B cell (primary cell): Measurements from ENCODE around the gene ULK4. TPM values are rescaled to one million over a fixed set of nuclear protein-coding genes. Genes with fewer than 3 reads are reported as not detected.

ENCODE experiments used
- ATAC-seq: fragments of 200-7000 bp; cut with Tn5 transposase; one replicate; pipeline ENCODE4 v1.10.0; 2021; ENCODE audit warnings: low read depth, mild to moderate bottlenecking, moderate number of reproducible peaks, moderate library complexity
- CTCF ChIA-PET: fragments of 350-600 bp; sonication (Branson Sonifier 250); formaldehyde crosslinking; loops from one replicate; lab custom pipeline; 2021; ENCODE audit warnings: antibody characterized with exemption, inconsistent platforms; lab: Charles Lee
- POLR2A ChIA-PET: fragments of 350-600 bp; sonication (Branson Sonifier 250); formaldehyde crosslinking; loops from one replicate; lab custom pipeline; 2021; ENCODE audit warnings: antibody characterized with exemption; lab: Charles Lee
- DNase-seq: peaks from one replicate; pipeline ENCODE4 v3.0.0; 2013
- H2AFZ ChIP-seq: 2 replicates; pipeline ENCODE4 v1.6.1; 2012; ENCODE audit warnings: mild to moderate bottlenecking, low read depth, low read length; ENCODE audit not compliant: insufficient read depth, poor library complexity, severe bottlenecking
- H3K27ac ChIP-seq, 2 donors: 1 replicate in 1 of 2; 2 replicates in 1 of 2; pipeline ENCODE4 v1.5.1; 2012 to 2013; ENCODE audit warnings: low read length in 2 of 2, mild to moderate bottlenecking in 2 of 2, moderate library complexity in 1 of 2
- H3K27me3 ChIP-seq, 4 experiments: fragments of 200-600 bp in 1 of 4; sonication (generic) in 1 of 4; replicated peaks in 1 of 4; 1 replicate in 2 of 4; 2 replicates in 2 of 4; pipeline versions ENCODE4 v1.6.1 to v1.7.0; 2013 to 2016; ENCODE audit warnings: low read length in 3 of 4, mild to moderate bottlenecking in 2 of 4, mixed read lengths in 1 of 4, moderate library complexity in 1 of 4; ENCODE audit not compliant: insufficient read depth in 4 of 4, control insufficient read depth in 3 of 4; ENCODE audit errors: control extremely low read depth in 1 of 4
- H3K36me3 ChIP-seq, 2 experiments: replicated peaks in 1 of 2; 1 replicate in 1 of 2; 2 replicates in 1 of 2; pipeline versions ENCODE4 v1.6.1 to v1.7.1; 2013; ENCODE audit warnings: low read length in 1 of 2; ENCODE audit not compliant: insufficient read depth in 2 of 2, control insufficient read depth in 1 of 2; ENCODE audit errors: control extremely low read depth in 1 of 2, extremely low read depth in 1 of 2
- H3K4me1 ChIP-seq, 2 donors: fragments of 200-600 bp in 1 of 2; sonication (generic) in 1 of 2; 1 replicate in 1 of 2; 2 replicates in 1 of 2; pipeline versions ENCODE4 v1.5.1 to v1.6.1; 2013 to 2017; ENCODE audit warnings: low read length in 2 of 2; ENCODE audit not compliant: control insufficient read depth in 2 of 2, insufficient read depth in 2 of 2
- H3K4me2 ChIP-seq: replicated peaks from 2 replicates; pipeline ENCODE3; 2012; ENCODE audit warnings: mild to moderate bottlenecking, low read depth, low read length; ENCODE audit not compliant: poor library complexity, severe bottlenecking
- H3K4me3 ChIP-seq, 5 experiments: fragments of 200-600 bp in 1 of 5; sonication (generic) in 1 of 5; 1 replicate in 3 of 5; 2 replicates in 2 of 5; pipeline versions ENCODE4 v1.5.1 to v1.7.0; 2011 to 2016; ENCODE audit warnings: low read length in 4 of 5, mild to moderate bottlenecking in 4 of 5, low read depth in 2 of 5, control low read depth in 1 of 5, moderate library complexity in 1 of 5; ENCODE audit not compliant: insufficient read depth in 1 of 5; ENCODE audit errors: control extremely low read depth in 1 of 5, extremely low read depth in 1 of 5
- H3K79me2 ChIP-seq: fragments of 200-600 bp; sonication (generic); one replicate; pipeline ENCODE4 v1.6.0; 2016; ENCODE audit warnings: low read length; ENCODE audit not compliant: control insufficient read depth, insufficient read depth
- H3K9ac ChIP-seq: fragments of 200-600 bp; sonication (generic); 2 replicates; pipeline ENCODE4 v1.6.1; 2017; ENCODE audit warnings: mild to moderate bottlenecking, low read length, moderate library complexity
- H3K9me3 ChIP-seq, 3 donors: one replicate each; pipeline versions ENCODE4 v1.6.1 to v1.7.1; 2013; ENCODE audit warnings: low read length in 2 of 3; ENCODE audit not compliant: control insufficient read depth in 2 of 3, insufficient read depth in 1 of 3; ENCODE audit errors: control extremely low read depth in 1 of 3
- H4K20me1 ChIP-seq: 2 replicates; pipeline ENCODE4 v1.6.0; 2012; ENCODE audit warnings: mild to moderate bottlenecking, low read length; ENCODE audit not compliant: insufficient read depth, control insufficient read depth, poor library complexity, severe bottlenecking
- H3K27ac Mint-ChIP-seq: one replicate; pipeline ENCODE4 v1.8.0; 2021; ENCODE audit warnings: mixed read lengths
- H3K27me3 Mint-ChIP-seq: one replicate; pipeline ENCODE4 v1.8.0; 2021; ENCODE audit warnings: mixed read lengths
- H3K4me1 Mint-ChIP-seq: one replicate; pipeline ENCODE4 v1.8.0; 2021; ENCODE audit warnings: mixed read lengths
- H3K4me3 Mint-ChIP-seq: one replicate; pipeline ENCODE4 v1.8.0; 2021; ENCODE audit warnings: mixed read lengths
- H3K9me3 Mint-ChIP-seq: one replicate; pipeline ENCODE4 v1.8.0; 2022; ENCODE audit warnings: mixed read lengths; ENCODE audit not compliant: insufficient read depth
- EZH2 ChIP-seq: IDR thresholded peaks from 2 replicates; pipeline ENCODE4 v1.6.1; 2012; ENCODE audit warnings: borderline replicate concordance, low read depth, mild to moderate bottlenecking, moderate library complexity, low read length; ENCODE audit not compliant: insufficient read depth, poor library complexity, severe bottlenecking
- WGBS: methylation state at CpG from one replicate; pipeline ENCODE4 v1.1.5; 2013; ENCODE audit warnings: missing lambda C conversion rate; ENCODE audit not compliant: insufficient coverage; 5-methylcytosine and 5-hydroxymethylcytosine counted together
- intact Hi-C: fragments of 100-400 bp; cut with micrococcal nuclease; formaldehyde crosslinking; loops from one replicate; pipeline ENCODE4 v1.10.0; 2022
- polyA plus RNA-seq: library from polyadenylated mRNA; depleted of rRNA; stranded (reverse); fragments of >200 nt; gene quantifications from 2 replicates; pipeline ENCODE4 v1.2.3, GENCODE V29; 2012
- total RNA-seq, 2 donors: library from RNA; stranded (reverse); fragments of 120-200 nt in 1 of 2; gene quantifications; 1 replicate in 1 of 2; 2 replicates in 1 of 2; pipeline versions ENCODE4 v1.2.3 to v1.2.4, GENCODE V29; 2013 to 2022
- TF ChIP-seq, protein P1 (sequence below): fragments of 200-600 bp; IDR thresholded peaks from one replicate; pipeline ENCODE4 v1.8.0; 2022; ENCODE audit warnings: antibody characterized with exemption, mild to moderate bottlenecking

The ULK4 gene
- total and polyA plus RNA-seq, 2 donors (not counting 1 experiment from before 2014, with no cell fraction given): 5.2 to 33.7 TPM

GRCh38 chr3:41693799-41694198 lies 268.1 kb downstream of the ULK4 start:
- H3K27ac Mint-ChIP-seq: no peak overlapping the region
- no peaks in the 10 kb centered on the region for H3K79me2 ChIP-seq
- no peak for TF ChIP-seq EZH2
- TF ChIP-seq, protein P1, sequence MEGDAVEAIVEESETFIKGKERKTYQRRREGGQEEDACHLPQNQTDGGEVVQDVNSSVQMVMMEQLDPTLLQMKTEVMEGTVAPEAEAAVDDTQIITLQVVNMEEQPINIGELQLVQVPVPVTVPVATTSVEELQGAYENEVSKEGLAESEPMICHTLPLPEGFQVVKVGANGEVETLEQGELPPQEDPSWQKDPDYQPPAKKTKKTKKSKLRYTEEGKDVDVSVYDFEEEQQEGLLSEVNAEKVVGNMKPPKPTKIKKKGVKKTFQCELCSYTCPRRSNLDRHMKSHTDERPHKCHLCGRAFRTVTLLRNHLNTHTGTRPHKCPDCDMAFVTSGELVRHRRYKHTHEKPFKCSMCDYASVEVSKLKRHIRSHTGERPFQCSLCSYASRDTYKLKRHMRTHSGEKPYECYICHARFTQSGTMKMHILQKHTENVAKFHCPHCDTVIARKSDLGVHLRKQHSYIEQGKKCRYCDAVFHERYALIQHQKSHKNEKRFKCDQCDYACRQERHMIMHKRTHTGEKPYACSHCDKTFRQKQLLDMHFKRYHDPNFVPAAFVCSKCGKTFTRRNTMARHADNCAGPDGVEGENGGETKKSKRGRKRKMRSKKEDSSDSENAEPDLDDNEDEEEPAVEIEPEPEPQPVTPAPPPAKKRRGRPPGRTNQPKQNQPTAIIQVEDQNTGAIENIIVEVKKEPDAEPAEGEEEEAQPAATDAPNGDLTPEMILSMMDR: no peak
- no peaks in the 10 kb centered on the region for H3K9me3 Mint-ChIP-seq
- H3K27me3 Mint-ChIP-seq: no peaks in the 10 kb centered on the region
- WGBS: 100% methylated on average over 1 of the region's 3 CpGs
- no peak overlapping the region for H3K4me2 ChIP-seq
- H3K4me3 Mint-ChIP-seq: no peak overlapping the region
- no peaks in the 10 kb centered on the region for H4K20me1 ChIP-seq
- POLR2A ChIA-PET: no interaction called here
- ATAC-seq (no peak), DNase-seq (no peak)
- H3K9me3 ChIP-seq: peaks cover 0 to 5% (median 0%) of the 10 kb centered on the region in 3 donors
- no peak overlapping the region for H3K27ac ChIP-seq
- no peaks in the 10 kb centered on the region for H3K27me3 ChIP-seq
- no peak overlapping the region for H3K9ac ChIP-seq
- CTCF ChIA-PET: no interaction called here
- no peak overlapping the region for H2AFZ ChIP-seq
- H3K4me1 ChIP-seq: no peaks in the 10 kb centered on the region
- intact Hi-C loops: no loop called here
- H3K4me3 ChIP-seq: no peak overlapping the region
- no peaks in the 10 kb centered on the region for H3K36me3 ChIP-seq
- no peaks in the 10 kb centered on the region for H3K4me1 Mint-ChIP-seq

- Histone ChIP-seq H3K79me2 (no peaks in the 10 kb centered on the region), H3K4me2 (no peak overlapping the region), H3K4me3 (no peak overlapping the region), H3K4me1 (no peaks in the 10 kb centered on the region), H3K36me3 (peaks cover 0 to 2% of the 10 kb centered on the region in 2 experiments), H3K27ac (no peak overlapping the region), H3K9ac (no peak overlapping the region), H2AFZ (no peak overlapping the region), H3K27me3 (no peaks in the 10 kb centered on the region), H4K20me1 (no peaks in the 10 kb centered on the region), H3K9me3 (peaks cover 0 to 6% (median 0%) of the 10 kb centered on the region in 3 donors)
- CTCF ChIA-PET: no interaction called here
- Mint-ChIP-seq H3K27me3 (no peaks in the 10 kb centered on the region), H3K4me3 (no peak overlapping the region), H3K27ac (no peak overlapping the region), H3K4me1 (no peaks in the 10 kb centered on the region), H3K9me3 (no peaks in the 10 kb centered on the region)
- no peak for DNase-seq
- intact Hi-C loops: no loop called here
- WGBS: 22% methylated on average over 3 of the region's 5 CpGs
- no peak for ATAC-seq
- TF ChIP-seq, protein P1: no peak
- TF ChIP-seq EZH2: no peak
- POLR2A ChIA-PET: no interaction called here
These were observed 270.9 kb downstream of the ULK4 start for GRCh38 chr3:41690766-41691563.
